Measurements from ENCODE around the gene ANP32E. TPM values are rescaled to one million over a fixed set of nuclear protein-coding genes. Genes with fewer than 3 reads are reported as not detected.

The ANP32E gene
- polyA plus RNA-seq, 3 donors: 4.6 to 26.6 (median 20.4) TPM

DNA sequence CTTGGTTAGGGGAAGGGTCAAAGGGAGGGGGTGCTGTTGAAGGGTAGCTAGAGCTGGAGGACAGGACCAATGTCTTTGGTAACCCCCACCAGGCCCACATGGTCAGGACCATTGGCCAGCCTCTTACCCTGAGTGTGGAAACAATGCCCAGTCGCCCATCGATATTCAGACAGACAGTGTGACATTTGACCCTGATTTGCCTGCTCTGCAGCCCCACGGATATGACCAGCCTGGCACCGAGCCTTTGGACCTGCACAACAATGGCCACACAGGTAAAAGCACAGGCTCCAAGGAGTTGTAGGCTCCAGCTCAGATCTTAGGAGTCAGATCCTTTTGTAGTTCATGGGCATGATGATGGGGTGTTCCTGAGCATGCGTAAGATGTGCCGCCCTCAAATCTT lies 25.5 kb upstream of the ANP32E start:
- Mint-ChIP-seq H3K4me3 (no peak overlapping the region), H3K27me3 (ENCODE audit: low read depth in 3 of 3) (peaks cover 39 to 46% (median 45%) of the 10 kb centered on the region in 3 donors), H3K4me1 (peaks cover 15% of the 10 kb centered on the region), H3K9me3 (peaks cover 0 to 9% (median 2%) of the 10 kb centered on the region in 7 donors), H3K27ac (no peak overlapping the region), H3K36me3 (peaks cover 24 to 26% of the 10 kb centered on the region in 2 donors)
- Histone ChIP-seq H3K9ac (ENCODE audit: insufficient read depth, low read length, poor library complexity, severe bottlenecking) (no peak overlapping the region), H3K9me3 (replicated peaks in 1 of 2; ENCODE audit: control insufficient read depth in 1 of 2, insufficient read depth in 1 of 2, low read length in 2 of 2) (no peaks in the 10 kb centered on the region), H3K4me1 (ENCODE audit: control insufficient read depth in 1 of 2, insufficient read depth in 2 of 2, low read length in 2 of 2) (peaks cover 4 to 6% of the 10 kb centered on the region in 2 donors), H2AFZ (ENCODE audit: insufficient read depth, low read depth, low read length, poor library complexity, severe bottlenecking) (no peak overlapping the region), H3K4me2 (replicated peaks; ENCODE audit: extremely low read depth, low read length, poor library complexity, severe bottlenecking) (no peak overlapping the region), H3K4me3 (replicated peaks in 1 of 3; ENCODE audit: low read depth in 2 of 3, low read length in 3 of 3) (no peak overlapping the region), H3K36me3 (replicated peaks in 1 of 2; ENCODE audit: control insufficient read depth in 1 of 2, insufficient read depth in 2 of 2, low read length in 2 of 2) (peaks cover 20 to 22% of the 10 kb centered on the region in 2 donors), H4K20me1 (ENCODE audit: insufficient read depth, low read length) (no peaks in the 10 kb centered on the region), H3K27ac (ENCODE audit: low read depth in 1 of 2, low read length in 2 of 2) (no peak overlapping the region), H3K79me2 (ENCODE audit: insufficient read depth, low read length) (peaks cover 3% of the 10 kb centered on the region), H3K27me3 (ENCODE audit: control insufficient read depth in 2 of 2, insufficient read depth in 2 of 2, low read length in 2 of 2) (peaks cover 35 to 41% of the 10 kb centered on the region in 2 donors)
- TF ChIP-seq CTCF (IDR thresholded peaks at IDR 0.05): no peak
- DNase-seq: no peak
- 92% methylated on average over 4 of the region's 6 CpGs for WGBS (ENCODE audit: insufficient coverage)
- intact Hi-C loops (cut with micrococcal nuclease): loop anchor here in 1 of 2 donors (10.0 kb wide), 1 partner anchor 293 kb away; no protein-coding TSS in a partner anchor

- H3K27me3 Mint-ChIP-seq (ENCODE audit: low read depth in 3 of 3): peaks cover 42 to 51% (median 48%) of the 10 kb centered on the region in 3 donors
- Histone ChIP-seq H3K4me1 (ENCODE audit: control insufficient read depth in 1 of 2, insufficient read depth in 2 of 2, low read length in 2 of 2) (peaks cover 14 to 15% of the 10 kb centered on the region in 2 donors), H3K9me3 (replicated peaks in 1 of 2; ENCODE audit: control insufficient read depth in 1 of 2, insufficient read depth in 1 of 2, low read length in 2 of 2) (no peaks in the 10 kb centered on the region), H4K20me1 (ENCODE audit: insufficient read depth, low read length) (no peaks in the 10 kb centered on the region), H3K4me3 (replicated peaks in 1 of 3; ENCODE audit: low read depth in 2 of 3, low read length in 3 of 3) (no peak overlapping the region), H3K27me3 (ENCODE audit: control insufficient read depth in 2 of 2, insufficient read depth in 2 of 2, low read length in 2 of 2) (peaks cover 38 to 44% of the 10 kb centered on the region in 2 donors), H3K9ac (ENCODE audit: insufficient read depth, low read length, poor library complexity, severe bottlenecking) (no peak overlapping the region), H3K79me2 (ENCODE audit: insufficient read depth, low read length) (no peaks in the 10 kb centered on the region), H2AFZ (ENCODE audit: insufficient read depth, low read depth, low read length, poor library complexity, severe bottlenecking) (no peak overlapping the region), H3K36me3 (replicated peaks in 1 of 2; ENCODE audit: control insufficient read depth in 1 of 2, insufficient read depth in 2 of 2, low read length in 2 of 2) (peaks cover 7 to 8% of the 10 kb centered on the region in 2 donors), H3K27ac (ENCODE audit: low read depth in 1 of 2, low read length in 2 of 2) (no peak overlapping the region), H3K4me2 (replicated peaks; ENCODE audit: extremely low read depth, low read length, poor library complexity, severe bottlenecking) (no peak overlapping the region)
- H3K4me3 Mint-ChIP-seq: peak overlapping the region in 1 of 2 donors; percentile 19
- H3K4me1 Mint-ChIP-seq: peaks cover 24% of the 10 kb centered on the region
- 62% methylated on average over 3 of the region's 11 CpGs for WGBS (ENCODE audit: insufficient coverage)
- DNase-seq: no peak
- TF ChIP-seq CTCF (IDR thresholded peaks at IDR 0.05): no peak
- no peak overlapping the region for H3K27ac Mint-ChIP-seq
- intact Hi-C loops (cut with micrococcal nuclease): loop anchor here (10.0 kb wide), 2 partner anchors 45 to 295 kb away; no protein-coding TSS in a partner anchor
- peaks cover 10 to 13% of the 10 kb centered on the region in 2 donors for H3K36me3 Mint-ChIP-seq
- H3K9me3 Mint-ChIP-seq: peaks cover 0 to 9% (median 2%) of the 10 kb centered on the region in 7 donors
These were observed 24.1 kb upstream of the ANP32E start for GRCh38 chr1:150259758-150260669.

All from CD14-positive monocyte (primary cell).